ENCODE data around the gene CSTPP1.
"Not testable (repeated sequence)": the region's sequence is repeated elsewhere in the genome, so short reads cannot be mapped to it uniquely, and the experiment has no call there.

DNA sequence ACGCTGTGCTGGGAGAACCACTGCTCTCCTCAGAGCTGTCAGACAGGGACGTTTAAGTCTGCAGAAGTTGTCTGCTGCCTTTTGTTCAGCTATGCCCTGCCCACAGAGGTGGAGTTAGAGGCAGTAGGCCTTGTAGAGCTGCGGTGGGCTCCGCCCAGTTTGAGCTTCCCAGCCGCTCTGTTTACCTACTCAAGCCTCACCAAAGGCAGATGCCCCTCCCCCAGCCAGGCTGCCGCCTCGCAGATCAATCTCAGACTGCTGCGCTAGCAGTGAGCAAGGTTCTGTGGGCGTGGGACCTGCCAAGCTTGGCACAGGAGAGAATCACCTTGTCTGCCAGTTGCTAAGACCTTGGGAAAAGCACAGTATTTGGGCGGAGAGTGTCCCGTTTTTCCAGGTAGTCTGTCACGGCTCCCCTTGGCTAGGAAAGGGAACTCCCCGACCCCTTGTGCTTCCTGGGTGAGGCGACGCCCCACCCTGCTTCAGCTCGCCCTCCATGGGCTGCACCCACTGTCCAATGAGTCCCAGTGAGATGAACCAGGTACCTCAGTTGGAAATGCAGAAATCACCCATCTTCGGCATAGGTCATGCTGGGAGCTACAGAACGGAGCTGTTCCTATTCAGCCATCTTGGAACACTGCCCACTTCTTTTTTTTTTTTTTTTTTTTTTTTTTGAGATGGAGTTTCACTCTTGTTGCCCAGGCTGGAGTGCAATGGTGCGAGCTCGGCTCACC is 182.6 kb downstream of the CSTPP1 start:
- TF ChIP-seq, protein P1, sequence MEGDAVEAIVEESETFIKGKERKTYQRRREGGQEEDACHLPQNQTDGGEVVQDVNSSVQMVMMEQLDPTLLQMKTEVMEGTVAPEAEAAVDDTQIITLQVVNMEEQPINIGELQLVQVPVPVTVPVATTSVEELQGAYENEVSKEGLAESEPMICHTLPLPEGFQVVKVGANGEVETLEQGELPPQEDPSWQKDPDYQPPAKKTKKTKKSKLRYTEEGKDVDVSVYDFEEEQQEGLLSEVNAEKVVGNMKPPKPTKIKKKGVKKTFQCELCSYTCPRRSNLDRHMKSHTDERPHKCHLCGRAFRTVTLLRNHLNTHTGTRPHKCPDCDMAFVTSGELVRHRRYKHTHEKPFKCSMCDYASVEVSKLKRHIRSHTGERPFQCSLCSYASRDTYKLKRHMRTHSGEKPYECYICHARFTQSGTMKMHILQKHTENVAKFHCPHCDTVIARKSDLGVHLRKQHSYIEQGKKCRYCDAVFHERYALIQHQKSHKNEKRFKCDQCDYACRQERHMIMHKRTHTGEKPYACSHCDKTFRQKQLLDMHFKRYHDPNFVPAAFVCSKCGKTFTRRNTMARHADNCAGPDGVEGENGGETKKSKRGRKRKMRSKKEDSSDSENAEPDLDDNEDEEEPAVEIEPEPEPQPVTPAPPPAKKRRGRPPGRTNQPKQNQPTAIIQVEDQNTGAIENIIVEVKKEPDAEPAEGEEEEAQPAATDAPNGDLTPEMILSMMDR (optimal IDR thresholded peaks at IDR 0.05 in 1 of 3, IDR thresholded peaks at IDR 0.05 in 1 of 3, conservative IDR thresholded peaks at IDR 0.05 in 1 of 3; ENCODE audit: extremely low read depth in 1 of 3, insufficient read depth in 2 of 3, low read length in 3 of 3), result not testable (repeated sequence)
- TF ChIP-seq EZH2 (IDR thresholded peaks at IDR 0.05; ENCODE audit: low read length), result not testable (repeated sequence)
